ENCODE results near the gene TAGLN2.
"Not testable (repeated sequence)": the region's sequence is repeated elsewhere in the genome, so short reads cannot be mapped to it uniquely, and the experiment has no call there.

TAGLN2 gene

DNA sequence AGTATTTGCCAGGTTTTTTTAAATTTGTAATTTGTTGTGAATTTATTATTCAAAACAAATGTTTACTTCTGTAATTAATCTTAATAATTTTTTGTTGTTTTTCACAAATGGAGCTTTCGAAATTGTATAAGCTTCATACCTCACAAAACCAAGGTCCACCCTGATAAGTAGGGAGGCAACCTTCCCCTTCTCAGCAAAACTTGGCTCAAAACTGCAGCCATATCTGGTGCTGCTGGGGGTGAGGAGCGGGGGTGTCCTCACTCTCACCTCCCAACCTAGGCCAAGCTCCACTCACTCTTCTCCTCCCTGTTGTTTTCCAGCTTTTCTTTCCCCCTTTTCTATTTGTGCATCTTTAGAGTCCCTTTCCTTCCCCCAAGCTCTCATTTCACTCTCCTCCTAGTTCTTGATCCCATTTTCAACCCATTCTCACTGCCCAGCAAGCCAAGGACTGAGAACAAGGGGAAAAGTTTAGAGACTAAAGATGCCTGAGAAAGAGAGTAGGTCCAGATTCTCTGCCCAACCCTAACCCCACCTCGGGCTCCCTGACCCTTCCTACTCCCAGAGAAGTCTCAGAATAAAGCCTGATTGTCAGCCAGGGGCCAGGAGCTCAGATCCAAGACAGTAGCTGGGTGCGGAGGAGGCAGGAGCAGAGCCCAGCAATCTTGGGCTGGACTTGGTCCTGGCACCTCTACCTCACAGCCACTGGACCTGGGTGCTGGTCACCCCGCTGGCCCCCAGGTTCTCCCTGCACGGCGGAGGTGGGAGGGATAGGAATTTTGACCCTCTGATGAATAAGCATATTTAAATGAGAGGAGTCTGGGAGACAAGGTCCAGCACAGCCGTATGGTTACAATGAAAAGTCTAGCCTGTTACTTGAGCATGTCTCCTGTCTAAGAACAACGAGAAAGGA lies 17.0 kb downstream of the TAGLN2 start:
- TF ChIP-seq, protein P1, sequence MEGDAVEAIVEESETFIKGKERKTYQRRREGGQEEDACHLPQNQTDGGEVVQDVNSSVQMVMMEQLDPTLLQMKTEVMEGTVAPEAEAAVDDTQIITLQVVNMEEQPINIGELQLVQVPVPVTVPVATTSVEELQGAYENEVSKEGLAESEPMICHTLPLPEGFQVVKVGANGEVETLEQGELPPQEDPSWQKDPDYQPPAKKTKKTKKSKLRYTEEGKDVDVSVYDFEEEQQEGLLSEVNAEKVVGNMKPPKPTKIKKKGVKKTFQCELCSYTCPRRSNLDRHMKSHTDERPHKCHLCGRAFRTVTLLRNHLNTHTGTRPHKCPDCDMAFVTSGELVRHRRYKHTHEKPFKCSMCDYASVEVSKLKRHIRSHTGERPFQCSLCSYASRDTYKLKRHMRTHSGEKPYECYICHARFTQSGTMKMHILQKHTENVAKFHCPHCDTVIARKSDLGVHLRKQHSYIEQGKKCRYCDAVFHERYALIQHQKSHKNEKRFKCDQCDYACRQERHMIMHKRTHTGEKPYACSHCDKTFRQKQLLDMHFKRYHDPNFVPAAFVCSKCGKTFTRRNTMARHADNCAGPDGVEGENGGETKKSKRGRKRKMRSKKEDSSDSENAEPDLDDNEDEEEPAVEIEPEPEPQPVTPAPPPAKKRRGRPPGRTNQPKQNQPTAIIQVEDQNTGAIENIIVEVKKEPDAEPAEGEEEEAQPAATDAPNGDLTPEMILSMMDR (IDR thresholded peaks at IDR 0.05; ENCODE audit: low read depth, low read length): no peak
- peaks cover 7% of the 10 kb centered on the region for H3K9me3 ChIP-seq (ENCODE audit: severe bottlenecking)
- no peaks in the 10 kb centered on the region for H3K36me3 ChIP-seq
- no peak overlapping the region for H3K4me3 ChIP-seq (ENCODE audit: low read depth, low read length)
- H3K27ac ChIP-seq: no peak overlapping the region
- DNase-seq: no peak
- H3K27me3 ChIP-seq (ENCODE audit: insufficient read depth, low read depth, severe bottlenecking): no peaks in the 10 kb centered on the region

DNA sequence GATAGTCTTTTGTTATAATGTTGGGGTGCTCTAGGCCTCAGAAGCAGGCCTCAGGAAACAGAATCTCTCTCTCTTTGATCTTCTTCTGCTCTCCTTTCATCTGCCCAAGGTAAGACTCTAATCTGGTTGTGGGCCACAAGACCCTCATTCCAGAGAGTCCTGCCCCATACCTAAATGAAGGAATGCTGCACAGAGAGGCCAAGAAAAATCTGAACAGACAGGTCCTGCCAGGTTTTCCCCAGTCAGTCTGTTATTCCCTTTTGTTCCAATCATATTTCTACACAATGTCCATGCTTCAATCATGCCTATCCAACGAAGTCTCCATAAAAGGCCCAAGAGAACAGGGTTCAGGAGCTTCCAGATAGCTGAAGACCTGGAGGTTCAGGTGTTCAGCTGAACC lies 18.3 kb downstream of the TAGLN2 start:
- no peak overlapping the region for H3K4me3 ChIP-seq (ENCODE audit: low read depth, low read length)
- no peak for DNase-seq
- no peaks in the 10 kb centered on the region for H3K36me3 ChIP-seq
- peaks cover 8% of the 10 kb centered on the region for H3K27me3 ChIP-seq (ENCODE audit: insufficient read depth, low read depth, severe bottlenecking)
- H3K27ac ChIP-seq: no peak overlapping the region
- peaks cover 7% of the 10 kb centered on the region for H3K9me3 ChIP-seq (ENCODE audit: severe bottlenecking)
- TF ChIP-seq, protein P1 (IDR thresholded peaks at IDR 0.05; ENCODE audit: low read depth, low read length): no peak

DNA sequence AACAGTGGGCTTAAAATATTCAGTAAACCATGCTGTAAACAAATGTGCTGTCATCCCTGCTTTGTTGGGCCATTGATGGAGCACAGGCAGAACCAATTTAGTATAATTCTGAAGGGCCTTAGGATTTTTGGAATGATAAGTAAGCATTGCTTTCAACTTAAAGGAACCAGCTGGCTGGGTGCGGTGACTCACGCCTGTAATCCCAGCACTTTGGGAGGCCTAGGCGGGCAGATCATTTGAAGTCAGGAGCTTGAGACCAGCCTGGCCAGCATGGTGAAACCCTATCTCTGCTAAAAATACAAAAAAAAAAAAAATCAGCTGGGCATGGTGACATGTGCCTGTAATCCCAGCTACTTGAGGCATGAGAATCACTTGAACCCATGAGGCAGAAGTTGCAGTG lies 21.3 kb downstream of the TAGLN2 start:
- H3K36me3 ChIP-seq; DNase-seq; H3K9me3 ChIP-seq (ENCODE audit: severe bottlenecking); H3K4me3 ChIP-seq (ENCODE audit: low read depth, low read length); H3K27ac ChIP-seq: not testable (repeated sequence)
- H3K27me3 ChIP-seq (ENCODE audit: insufficient read depth, low read depth, severe bottlenecking): peaks cover 11% of the 10 kb centered on the region

DNA sequence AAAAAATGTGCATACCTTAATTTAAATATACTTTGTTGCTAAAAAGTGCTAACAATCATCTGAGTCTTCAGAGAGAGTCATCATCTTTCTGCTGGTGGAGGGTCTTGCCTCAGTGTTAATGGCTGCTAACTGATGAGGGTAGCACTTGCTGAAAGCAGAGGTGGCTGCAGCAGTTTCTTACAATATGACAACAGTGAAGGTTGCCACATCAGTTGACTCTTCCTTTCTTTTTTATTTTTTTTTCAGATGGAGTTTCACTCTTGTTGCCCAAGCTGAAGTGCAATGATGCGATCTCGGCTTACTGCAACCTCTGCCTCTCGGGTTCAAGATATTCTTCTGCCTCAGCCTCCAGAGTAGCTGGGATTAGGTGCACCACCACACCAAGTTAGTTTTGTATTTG lies 22.8 kb downstream of the TAGLN2 start:
- no peak for DNase-seq
- no peak overlapping the region for H3K4me3 ChIP-seq (ENCODE audit: low read depth, low read length)
- H3K27ac ChIP-seq: no peak overlapping the region
- H3K27me3 ChIP-seq (ENCODE audit: insufficient read depth, low read depth, severe bottlenecking): peaks cover 21% of the 10 kb centered on the region
- peaks cover 9% of the 10 kb centered on the region for H3K9me3 ChIP-seq (ENCODE audit: severe bottlenecking)
- no peaks in the 10 kb centered on the region for H3K36me3 ChIP-seq
- TF ChIP-seq, protein P1 (IDR thresholded peaks at IDR 0.05; ENCODE audit: low read depth, low read length): no peak

DNA sequence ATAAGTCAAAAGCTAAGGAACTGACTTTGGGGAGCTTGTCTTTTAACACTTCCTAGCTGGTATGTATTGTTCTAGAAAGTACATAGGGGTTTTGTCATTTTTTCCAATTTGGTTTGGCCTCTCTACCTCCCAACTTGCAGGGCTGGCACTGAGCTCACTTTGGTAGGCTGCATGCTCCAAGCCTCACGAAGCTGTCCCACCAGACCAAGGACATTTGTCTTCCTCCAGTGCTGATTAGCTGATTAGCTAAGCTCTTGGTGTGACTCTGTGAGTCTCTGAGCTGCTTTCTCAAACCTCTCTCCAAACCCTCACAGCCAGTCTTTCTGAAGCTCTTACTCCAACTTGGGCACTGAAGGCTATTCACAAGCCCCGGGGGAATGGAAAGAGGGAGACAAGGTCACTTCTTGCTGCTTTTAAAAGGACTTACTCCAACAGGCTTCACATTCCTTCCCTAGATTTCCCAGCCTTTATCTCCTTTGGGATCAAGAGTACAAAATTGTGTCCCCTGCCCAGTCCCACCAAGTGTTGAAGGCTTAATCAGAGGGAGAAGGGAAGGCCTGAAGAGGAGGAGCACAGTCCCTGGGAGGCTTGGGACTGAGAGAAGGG lies 24.4 kb downstream of the TAGLN2 start:
- no peak overlapping the region for H3K4me3 ChIP-seq (ENCODE audit: low read depth, low read length)
- no peak for DNase-seq
- TF ChIP-seq, protein P1 (IDR thresholded peaks at IDR 0.05; ENCODE audit: low read depth, low read length): no peak

DNA sequence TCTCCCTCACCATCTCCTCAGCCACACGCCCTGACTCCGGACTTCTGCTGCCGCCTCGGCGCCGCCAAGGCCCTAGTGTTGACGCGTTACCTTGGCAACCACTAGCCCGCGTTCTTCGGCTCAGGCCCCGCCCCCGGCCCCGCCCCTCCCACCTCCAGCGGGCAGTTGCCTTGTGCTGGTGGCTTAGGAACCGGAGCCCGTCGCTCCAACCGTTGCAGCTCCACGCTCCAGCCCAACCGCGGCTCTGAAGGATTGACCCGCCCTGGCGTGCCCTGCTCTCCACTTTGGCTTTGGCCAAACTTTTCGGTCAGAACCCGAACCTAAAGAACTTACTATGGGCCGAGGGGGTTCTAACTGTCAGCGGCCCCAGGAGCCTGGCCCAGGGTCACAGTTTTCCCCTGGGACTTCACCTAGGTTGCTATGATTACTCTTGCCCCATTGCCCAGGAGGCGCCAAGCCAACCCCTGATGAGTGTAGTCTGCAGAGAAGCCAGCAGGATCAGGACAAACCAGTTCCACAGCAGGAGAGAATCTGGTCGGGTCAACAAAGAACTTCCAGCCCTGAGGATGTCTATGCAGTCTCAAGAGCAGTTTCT lies 25.1 kb downstream of the TAGLN2 start, which contains the start of gene CFAP45:
Gene CFAP45 (minus strand): TSS at position 80 of the 595 bp plus-strand sequence. CDS start 67 bp downstream, at position 13.
- H3K27ac ChIP-seq: no peak within 1 kb of the TSS
- no peak within 1 kb of the TSS for H3K4me3 ChIP-seq (ENCODE audit: low read depth, low read length)
- peaks cover 9% of the 10 kb centered on the region for H3K9me3 ChIP-seq (ENCODE audit: severe bottlenecking)
- peaks cover 41% of the 10 kb centered on the region for H3K27me3 ChIP-seq (ENCODE audit: insufficient read depth, low read depth, severe bottlenecking)
- no peak for DNase-seq
- no peaks in the 10 kb centered on the region for H3K36me3 ChIP-seq
- TF ChIP-seq, protein P1 (IDR thresholded peaks at IDR 0.05; ENCODE audit: low read depth, low read length): no peak

More for the DNA sequence above, 24.4 kb downstream of the TAGLN2 start:
- Histone ChIP-seq H3K27me3 (ENCODE audit: insufficient read depth, low read depth, severe bottlenecking) (peaks cover 35% of the 10 kb centered on the region), H3K27ac (no peak overlapping the region), H3K9me3 (ENCODE audit: severe bottlenecking) (peaks cover 9% of the 10 kb centered on the region), H3K36me3 (no peaks in the 10 kb centered on the region)

DNA sequence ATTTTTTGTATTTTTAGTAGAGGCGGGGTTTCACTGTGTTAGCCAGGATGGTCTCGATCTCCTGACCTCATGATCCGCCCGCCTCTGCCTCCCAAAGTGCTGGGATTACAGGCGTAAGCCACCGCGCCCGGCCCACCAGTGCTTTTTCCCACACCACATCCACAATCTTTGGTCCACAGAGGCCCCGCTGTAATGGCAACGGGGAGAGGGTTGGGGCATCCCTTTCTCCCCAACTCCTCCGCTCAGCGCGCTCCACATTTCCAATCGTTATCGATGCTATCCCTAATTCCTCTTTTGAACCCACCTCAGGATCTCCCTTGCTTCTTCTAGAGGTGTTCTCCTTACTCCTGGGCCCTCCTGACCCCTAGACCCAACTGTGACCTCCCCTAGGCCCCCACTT lies 25.7 kb downstream of the TAGLN2 start:
- H3K9me3 ChIP-seq (ENCODE audit: severe bottlenecking); DNase-seq; H3K36me3 ChIP-seq; H3K27ac ChIP-seq; H3K4me3 ChIP-seq (ENCODE audit: low read depth, low read length): not testable (repeated sequence)
- H3K27me3 ChIP-seq (ENCODE audit: insufficient read depth, low read depth, severe bottlenecking): peaks cover 47% of the 10 kb centered on the region

All from WERI-Rb-1 (cell line).